OCI-LY7 (cell line): ENCODE results near the gene CNPY2.

Experiments
- EZH2phosphoT487 ChIP-seq: fragments of 200-600 bp; sonication (generic); IDR thresholded peaks from 2 replicates; pipeline ENCODE4 v1.6.1; 2018; ENCODE audit warnings: low read depth, borderline replicate concordance, mild to moderate bottlenecking, mixed run types, antibody characterized with exemption, low read length, moderate library complexity, mixed read lengths
- TF ChIP-seq, protein P1 (sequence below): fragments of 200-600 bp; sonication (generic); conservative IDR thresholded peaks from 2 replicates; pipeline ENCODE4 v1.5.1; 2014; ENCODE audit warnings: mild to moderate bottlenecking, antibody characterized with exemption, low read length, moderate library complexity, mixed read lengths

DNA sequence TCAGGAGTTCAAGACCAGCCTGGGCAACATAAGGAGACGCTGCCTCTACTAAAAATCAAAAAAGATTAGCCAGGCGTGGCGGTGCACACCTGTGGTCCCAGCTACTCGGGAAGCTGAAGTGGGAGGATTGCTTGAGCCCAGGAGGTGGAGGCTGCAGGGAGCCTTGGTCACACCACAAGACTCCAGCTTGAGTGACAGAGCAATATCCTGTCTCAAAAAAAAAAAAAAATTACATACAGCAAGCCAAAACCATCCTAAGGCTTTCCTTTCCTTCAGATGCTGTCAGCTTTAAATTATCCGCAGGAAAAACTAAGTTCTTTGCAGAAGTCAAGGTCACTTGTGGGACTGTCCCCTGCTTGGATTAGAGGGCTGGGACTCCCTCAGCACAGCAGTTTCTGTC is 17.0 kb downstream of the CNPY2 start:
- TF ChIP-seq, protein P1, sequence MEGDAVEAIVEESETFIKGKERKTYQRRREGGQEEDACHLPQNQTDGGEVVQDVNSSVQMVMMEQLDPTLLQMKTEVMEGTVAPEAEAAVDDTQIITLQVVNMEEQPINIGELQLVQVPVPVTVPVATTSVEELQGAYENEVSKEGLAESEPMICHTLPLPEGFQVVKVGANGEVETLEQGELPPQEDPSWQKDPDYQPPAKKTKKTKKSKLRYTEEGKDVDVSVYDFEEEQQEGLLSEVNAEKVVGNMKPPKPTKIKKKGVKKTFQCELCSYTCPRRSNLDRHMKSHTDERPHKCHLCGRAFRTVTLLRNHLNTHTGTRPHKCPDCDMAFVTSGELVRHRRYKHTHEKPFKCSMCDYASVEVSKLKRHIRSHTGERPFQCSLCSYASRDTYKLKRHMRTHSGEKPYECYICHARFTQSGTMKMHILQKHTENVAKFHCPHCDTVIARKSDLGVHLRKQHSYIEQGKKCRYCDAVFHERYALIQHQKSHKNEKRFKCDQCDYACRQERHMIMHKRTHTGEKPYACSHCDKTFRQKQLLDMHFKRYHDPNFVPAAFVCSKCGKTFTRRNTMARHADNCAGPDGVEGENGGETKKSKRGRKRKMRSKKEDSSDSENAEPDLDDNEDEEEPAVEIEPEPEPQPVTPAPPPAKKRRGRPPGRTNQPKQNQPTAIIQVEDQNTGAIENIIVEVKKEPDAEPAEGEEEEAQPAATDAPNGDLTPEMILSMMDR: no peak
- no peak for TF ChIP-seq EZH2phosphoT487
